ENCODE data around the gene ACVR2B. TPM values are rescaled to one million over a fixed set of nuclear protein-coding genes. Genes with fewer than 3 reads are reported as not detected.

Gene ACVR2B
- polyA plus RNA-seq, 1 donor from 2014 or later: 33.3 TPM

DNA sequence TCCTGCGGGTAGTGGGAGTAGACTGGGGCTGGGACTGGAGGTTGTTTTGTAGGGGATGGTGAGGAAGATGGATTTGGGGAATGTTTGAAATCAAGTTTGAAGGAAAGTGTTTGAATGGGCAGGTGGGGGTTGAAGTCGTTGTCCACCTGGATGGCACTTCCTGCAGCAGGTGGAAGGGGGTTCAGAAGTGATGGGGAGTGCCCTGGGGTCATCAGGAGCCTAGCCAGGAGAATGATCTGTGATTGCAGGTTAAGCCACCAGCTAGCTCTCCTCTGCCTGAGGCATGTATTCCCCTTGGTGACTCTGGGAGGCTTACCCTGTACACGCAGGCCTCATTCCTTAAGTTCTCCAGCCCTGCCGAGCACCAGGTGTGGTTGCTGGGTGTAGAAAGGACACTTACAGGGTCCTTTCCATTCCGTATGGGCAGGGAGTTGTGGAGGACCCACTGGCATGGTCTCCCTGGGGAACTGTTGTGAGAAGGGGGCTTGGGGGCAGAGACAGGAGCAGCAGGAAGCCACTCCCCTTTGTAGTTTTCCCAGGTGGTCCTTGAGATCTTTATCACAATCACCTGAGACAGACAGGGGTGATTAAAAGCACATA, 22.6 kb downstream of the ACVR2B start:
- Histone ChIP-seq H2AFZ (ENCODE audit: low read depth, low read length) (no peak overlapping the region), H3F3A (ENCODE audit: insufficient read depth, low read length, poor library complexity, severe bottlenecking) (no peaks in the 10 kb centered on the region), H3K27me3 (ENCODE audit: insufficient read depth, low read depth, low read length) (no peaks in the 10 kb centered on the region), H3K9me2 (ENCODE audit: insufficient read depth, low read length) (no peaks in the 10 kb centered on the region), H3K9me3 (ENCODE audit: low read length) (no peaks in the 10 kb centered on the region), H3K36me3 (ENCODE audit: insufficient read depth, low read length) (no peaks in the 10 kb centered on the region), H3K4me3 (ENCODE audit: low read length) (no peak overlapping the region), H4K20me1 (ENCODE audit: insufficient read depth) (peaks cover 5% of the 10 kb centered on the region), H3K9ac (ENCODE audit: low read length) (no peak overlapping the region), H3K79me2 (replicated peaks; ENCODE audit: insufficient read depth, low read length) (peaks cover 50% of the 10 kb centered on the region), H3K27ac (ENCODE audit: low read length) (no peak overlapping the region), H3K4me2 (ENCODE audit: low read length) (no peak overlapping the region)
- TF ChIP-seq, protein P1, sequence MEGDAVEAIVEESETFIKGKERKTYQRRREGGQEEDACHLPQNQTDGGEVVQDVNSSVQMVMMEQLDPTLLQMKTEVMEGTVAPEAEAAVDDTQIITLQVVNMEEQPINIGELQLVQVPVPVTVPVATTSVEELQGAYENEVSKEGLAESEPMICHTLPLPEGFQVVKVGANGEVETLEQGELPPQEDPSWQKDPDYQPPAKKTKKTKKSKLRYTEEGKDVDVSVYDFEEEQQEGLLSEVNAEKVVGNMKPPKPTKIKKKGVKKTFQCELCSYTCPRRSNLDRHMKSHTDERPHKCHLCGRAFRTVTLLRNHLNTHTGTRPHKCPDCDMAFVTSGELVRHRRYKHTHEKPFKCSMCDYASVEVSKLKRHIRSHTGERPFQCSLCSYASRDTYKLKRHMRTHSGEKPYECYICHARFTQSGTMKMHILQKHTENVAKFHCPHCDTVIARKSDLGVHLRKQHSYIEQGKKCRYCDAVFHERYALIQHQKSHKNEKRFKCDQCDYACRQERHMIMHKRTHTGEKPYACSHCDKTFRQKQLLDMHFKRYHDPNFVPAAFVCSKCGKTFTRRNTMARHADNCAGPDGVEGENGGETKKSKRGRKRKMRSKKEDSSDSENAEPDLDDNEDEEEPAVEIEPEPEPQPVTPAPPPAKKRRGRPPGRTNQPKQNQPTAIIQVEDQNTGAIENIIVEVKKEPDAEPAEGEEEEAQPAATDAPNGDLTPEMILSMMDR (IDR thresholded peaks at IDR 0.05; ENCODE audit: poor library complexity, severe bottlenecking): no peak
- TF ChIP-seq POLR2AphosphoS5 (IDR thresholded peaks at IDR 0.05) (no peak), EP300 (conservative IDR thresholded peaks at IDR 0.05; ENCODE audit: poor library complexity, severe bottlenecking) (no peak), EZH2 (IDR thresholded peaks at IDR 0.05; ENCODE audit: borderline replicate concordance, insufficient read depth, low read length, poor library complexity, severe bottlenecking) (no peak), TAF1 (IDR thresholded peaks at IDR 0.05; ENCODE audit: low read depth) (no peak), SMC3 (conservative IDR thresholded peaks at IDR 0.05; ENCODE audit: poor library complexity) (no peak), MXI1 (conservative IDR thresholded peaks at IDR 0.05; ENCODE audit: poor library complexity, severe bottlenecking) (no peak), RAD21 (conservative IDR thresholded peaks at IDR 0.05) (no peak)
- TF ChIP-seq, protein P2, sequence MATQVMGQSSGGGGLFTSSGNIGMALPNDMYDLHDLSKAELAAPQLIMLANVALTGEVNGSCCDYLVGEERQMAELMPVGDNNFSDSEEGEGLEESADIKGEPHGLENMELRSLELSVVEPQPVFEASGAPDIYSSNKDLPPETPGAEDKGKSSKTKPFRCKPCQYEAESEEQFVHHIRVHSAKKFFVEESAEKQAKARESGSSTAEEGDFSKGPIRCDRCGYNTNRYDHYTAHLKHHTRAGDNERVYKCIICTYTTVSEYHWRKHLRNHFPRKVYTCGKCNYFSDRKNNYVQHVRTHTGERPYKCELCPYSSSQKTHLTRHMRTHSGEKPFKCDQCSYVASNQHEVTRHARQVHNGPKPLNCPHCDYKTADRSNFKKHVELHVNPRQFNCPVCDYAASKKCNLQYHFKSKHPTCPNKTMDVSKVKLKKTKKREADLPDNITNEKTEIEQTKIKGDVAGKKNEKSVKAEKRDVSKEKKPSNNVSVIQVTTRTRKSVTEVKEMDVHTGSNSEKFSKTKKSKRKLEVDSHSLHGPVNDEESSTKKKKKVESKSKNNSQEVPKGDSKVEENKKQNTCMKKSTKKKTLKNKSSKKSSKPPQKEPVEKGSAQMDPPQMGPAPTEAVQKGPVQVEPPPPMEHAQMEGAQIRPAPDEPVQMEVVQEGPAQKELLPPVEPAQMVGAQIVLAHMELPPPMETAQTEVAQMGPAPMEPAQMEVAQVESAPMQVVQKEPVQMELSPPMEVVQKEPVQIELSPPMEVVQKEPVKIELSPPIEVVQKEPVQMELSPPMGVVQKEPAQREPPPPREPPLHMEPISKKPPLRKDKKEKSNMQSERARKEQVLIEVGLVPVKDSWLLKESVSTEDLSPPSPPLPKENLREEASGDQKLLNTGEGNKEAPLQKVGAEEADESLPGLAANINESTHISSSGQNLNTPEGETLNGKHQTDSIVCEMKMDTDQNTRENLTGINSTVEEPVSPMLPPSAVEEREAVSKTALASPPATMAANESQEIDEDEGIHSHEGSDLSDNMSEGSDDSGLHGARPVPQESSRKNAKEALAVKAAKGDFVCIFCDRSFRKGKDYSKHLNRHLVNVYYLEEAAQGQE (IDR thresholded peaks at IDR 0.05; ENCODE audit: borderline replicate concordance): no peak

GRCh38 chr3:38477057-38477820, 23.5 kb downstream of the ACVR2B start:
- Histone ChIP-seq H4K20me1 (ENCODE audit: insufficient read depth) (peaks cover 5% of the 10 kb centered on the region), H3K9me2 (ENCODE audit: insufficient read depth, low read length) (no peaks in the 10 kb centered on the region), H2AFZ (ENCODE audit: low read depth, low read length) (no peak overlapping the region), H3K36me3 (ENCODE audit: insufficient read depth, low read length) (peaks cover 4% of the 10 kb centered on the region), H3K9me3 (ENCODE audit: low read length) (no peaks in the 10 kb centered on the region), H3K27me3 (ENCODE audit: insufficient read depth, low read depth, low read length) (no peaks in the 10 kb centered on the region), H3K4me3 (ENCODE audit: low read length) (no peak overlapping the region), H3K79me2 (replicated peaks; ENCODE audit: insufficient read depth, low read length) (peaks cover 41% of the 10 kb centered on the region), H3F3A (ENCODE audit: insufficient read depth, low read length, poor library complexity, severe bottlenecking) (no peaks in the 10 kb centered on the region), H3K27ac (ENCODE audit: low read length) (no peak overlapping the region), H3K4me2 (ENCODE audit: low read length) (no peak overlapping the region), H3K9ac (ENCODE audit: low read length) (no peak overlapping the region)
- TF ChIP-seq MXI1 (conservative IDR thresholded peaks at IDR 0.05; ENCODE audit: poor library complexity, severe bottlenecking) (no peak), POLR2AphosphoS5 (IDR thresholded peaks at IDR 0.05) (no peak), EP300 (conservative IDR thresholded peaks at IDR 0.05; ENCODE audit: poor library complexity, severe bottlenecking) (no peak), TAF1 (IDR thresholded peaks at IDR 0.05; ENCODE audit: low read depth) (no peak), SMC3 (conservative IDR thresholded peaks at IDR 0.05; ENCODE audit: poor library complexity) (no peak), RAD21 (conservative IDR thresholded peaks at IDR 0.05) (no peak)
